Liver (tissue), 3 donors: ENCODE results near the gene HSP90AB1.

ENCODE experiments used
- ATF3 ChIP-seq: IDR thresholded peaks from 2 replicates; pipeline ENCODE4 v1.6.1; 2016; ENCODE audit warnings: antibody characterized with exemption
- CTCF ChIP-seq: fragments of 150-350 bp; IDR thresholded peaks from 2 replicates; pipeline ENCODE4 v1.5.1; 2017; ENCODE audit warnings: improper control_type of control experiment, low read depth, low read length; ENCODE audit not compliant: missing input control
- GABPA ChIP-seq, 2 donors: IDR thresholded peaks in 1 of 2; conservative IDR thresholded peaks in 1 of 2; 2 replicates each; pipeline ENCODE4 v1.6.1; 2016; ENCODE audit warnings: antibody characterized with exemption in 2 of 2, mild to moderate bottlenecking in 1 of 2, moderate library complexity in 1 of 2
- HNF4A ChIP-seq, 2 donors: conservative IDR thresholded peaks; 2 replicates each; pipeline ENCODE4 v1.6.1; 2016; ENCODE audit warnings: antibody characterized with exemption in 2 of 2, mild to moderate bottlenecking in 2 of 2
- HNF4G ChIP-seq: IDR thresholded peaks from 2 replicates; pipeline ENCODE4 v1.6.1; 2016; ENCODE audit warnings: antibody characterized with exemption
- MAX ChIP-seq: IDR thresholded peaks from 2 replicates; pipeline ENCODE4 v1.6.1; 2016; ENCODE audit warnings: antibody characterized with exemption
- NR2F2 ChIP-seq: IDR thresholded peaks from 2 replicates; pipeline ENCODE4 v1.6.1; 2016; ENCODE audit warnings: antibody characterized with exemption
- RAD21 ChIP-seq, 2 donors: IDR thresholded peaks; 2 replicates each; pipeline ENCODE4 v1.6.1; 2016; ENCODE audit warnings: antibody characterized with exemption in 2 of 2, mild to moderate bottlenecking in 2 of 2
- REST ChIP-seq: IDR thresholded peaks from 2 replicates; pipeline ENCODE4 v1.6.1; 2016; ENCODE audit warnings: antibody characterized with exemption, mild to moderate bottlenecking
- RXRA ChIP-seq, 2 donors: IDR thresholded peaks; 2 replicates each; pipeline ENCODE4 v1.6.1; 2017 to 2018; ENCODE audit warnings: antibody characterized with exemption in 2 of 2, mild to moderate bottlenecking in 1 of 2
- SP1 ChIP-seq: IDR thresholded peaks from 2 replicates; pipeline ENCODE4 v1.6.1; 2018; ENCODE audit warnings: antibody characterized with exemption, mild to moderate bottlenecking
- TAF1 ChIP-seq: conservative IDR thresholded peaks from 2 replicates; pipeline ENCODE4 v1.6.1; 2016; ENCODE audit warnings: antibody characterized with exemption, mild to moderate bottlenecking
- YY1 ChIP-seq: IDR thresholded peaks from 2 replicates; pipeline ENCODE4 v1.6.1; 2016; ENCODE audit warnings: antibody characterized with exemption, mild to moderate bottlenecking
- ZBTB33 ChIP-seq: IDR thresholded peaks from 2 replicates; pipeline ENCODE4 v1.6.1; 2016; ENCODE audit warnings: antibody characterized with exemption
- donor health status: healthy.
- donor health status: healthy.

- no peak for TF ChIP-seq MAX
- TF ChIP-seq SP1 = no peak
- TF ChIP-seq HNF4A (conservative IDR thresholded peaks at IDR 0.05) = no peak
- TF ChIP-seq GABPA (IDR thresholded peaks at IDR 0.05 in 1 of 2, conservative IDR thresholded peaks at IDR 0.05 in 1 of 2) = no peak
- TF ChIP-seq CTCF = no peak
- TF ChIP-seq ATF3 = no peak
- no peak for TF ChIP-seq RAD21 (IDR thresholded peaks at IDR 0.05)
- no peak for TF ChIP-seq ZBTB33
- TF ChIP-seq HNF4G = no peak
- no peak for TF ChIP-seq REST
- no peak for TF ChIP-seq YY1
- no peak for TF ChIP-seq TAF1
- no peak for TF ChIP-seq NR2F2
- no peak for TF ChIP-seq RXRA (IDR thresholded peaks at IDR 0.05)
Measured at GRCh38 chr6:44270526-44271405, 23.9 kb downstream of the HSP90AB1 start.
